SW480 (cell line): ENCODE data around the gene CACHD1.

Experiments
- DNase-seq: peaks from one replicate; pipeline ENCODE4 v3.0.0-alpha.2; 2016; ENCODE audit warnings: low spot score

CACHD1 gene

DNA sequence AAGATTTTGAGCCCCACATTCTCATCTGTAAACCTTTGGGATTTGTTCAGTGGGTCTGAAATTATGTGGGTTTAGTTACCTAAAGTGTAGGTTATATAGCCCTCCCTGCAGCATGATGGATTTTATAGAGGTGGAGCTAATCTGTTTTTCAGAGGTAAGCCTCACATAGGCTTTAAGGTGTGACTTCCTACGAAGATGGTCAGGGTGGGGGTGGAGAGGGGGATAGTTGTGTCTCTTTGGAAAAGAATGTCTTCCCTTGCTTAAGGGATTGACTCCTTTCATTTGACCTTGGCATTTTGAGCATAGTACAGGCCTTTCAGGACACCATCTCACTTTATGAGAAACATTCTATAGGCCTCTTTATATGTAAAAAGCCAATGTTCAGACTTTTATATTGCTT lies 3.4 kb downstream of the CACHD1 start:
- no peak for DNase-seq

DNA sequence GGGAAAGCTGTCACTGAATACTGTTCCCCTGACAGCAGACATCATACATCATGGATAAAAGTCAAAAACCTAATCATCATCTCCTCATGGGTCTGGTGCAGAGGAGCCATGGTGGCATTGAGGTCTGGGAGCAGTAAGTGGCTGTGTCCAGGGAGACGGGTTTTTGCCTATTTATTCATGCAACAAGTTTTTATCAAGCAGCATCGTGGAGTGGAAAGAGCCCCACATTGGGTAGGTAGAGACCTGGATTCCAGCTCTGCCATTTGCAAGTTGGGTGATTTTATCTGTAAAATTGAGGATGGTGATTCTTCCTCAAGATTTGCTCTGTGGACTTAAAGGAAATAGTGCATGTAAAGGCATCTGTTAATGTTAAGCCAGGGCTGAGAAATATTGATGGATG lies 4.2 kb downstream of the CACHD1 start:
- no peak for DNase-seq

DNA sequence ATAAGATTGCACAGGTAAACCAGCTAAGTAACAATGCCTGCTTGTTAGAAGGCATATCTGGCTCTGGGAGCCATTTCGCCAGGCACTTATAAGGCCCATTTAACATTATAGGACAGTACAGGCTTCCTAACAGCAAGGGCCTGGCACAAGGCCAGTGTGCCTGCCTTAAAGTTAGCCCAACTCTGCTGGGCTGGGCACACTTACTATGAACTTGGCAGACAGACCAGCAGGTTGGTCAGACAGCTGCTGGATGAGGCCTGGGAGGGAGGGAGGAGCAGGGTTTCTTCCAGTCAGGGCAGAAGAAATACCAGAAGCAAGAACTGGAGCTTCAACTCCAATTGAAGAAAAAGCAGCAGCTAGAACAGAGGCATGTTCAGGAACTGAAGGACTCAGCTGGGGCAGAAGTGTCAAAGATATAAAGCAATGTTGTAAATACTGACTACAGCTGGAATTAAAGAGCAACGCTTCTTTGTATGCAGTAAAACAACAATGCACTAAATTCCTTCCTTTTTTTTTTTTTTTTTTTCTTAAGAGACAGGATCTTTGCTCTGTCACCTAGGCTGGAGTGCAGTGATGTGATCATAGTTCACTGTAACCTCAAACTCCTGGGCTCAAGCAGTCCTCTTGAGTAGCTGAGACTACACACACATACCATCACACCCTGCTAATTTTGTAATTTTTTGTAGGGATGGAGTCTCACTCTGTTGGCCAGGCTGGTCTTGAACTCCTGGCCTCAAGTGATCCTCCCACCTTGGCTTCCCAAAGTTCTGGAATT lies 4.9 kb downstream of the CACHD1 start:
- no peak for DNase-seq

DNA sequence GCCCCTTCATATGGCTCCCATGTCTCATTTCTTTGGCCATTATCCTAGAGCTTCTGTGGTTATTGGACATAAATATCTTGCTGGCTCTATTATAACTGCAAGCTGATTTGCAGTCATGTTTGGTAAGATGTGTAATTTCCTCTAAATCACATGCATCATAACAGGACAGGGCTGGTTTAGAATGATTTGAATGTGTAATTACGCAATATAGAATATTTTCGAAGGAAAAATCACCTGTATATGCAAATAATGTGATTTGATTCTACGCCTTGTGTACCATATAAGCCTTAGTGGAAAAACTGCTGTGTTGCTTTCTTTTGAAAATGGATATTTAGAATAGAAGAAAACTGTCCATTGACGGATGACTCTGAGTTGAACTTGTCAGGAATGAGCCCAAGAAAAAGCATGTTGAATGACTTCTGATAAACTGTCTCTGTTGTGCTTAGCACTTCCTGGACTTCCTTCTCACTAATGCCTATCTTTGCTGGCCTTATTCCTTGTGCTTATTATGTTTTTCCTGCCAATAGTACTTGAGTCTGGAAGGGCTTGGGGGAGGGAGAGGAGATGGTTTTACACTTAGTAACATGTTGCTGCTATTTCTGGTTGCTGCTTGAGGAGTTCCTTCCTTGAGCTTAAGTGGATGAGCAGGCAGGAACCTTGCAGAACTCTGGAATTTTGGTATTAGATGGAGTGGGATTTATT lies 6.5 kb downstream of the CACHD1 start:
- DNase-seq = no peak

DNA sequence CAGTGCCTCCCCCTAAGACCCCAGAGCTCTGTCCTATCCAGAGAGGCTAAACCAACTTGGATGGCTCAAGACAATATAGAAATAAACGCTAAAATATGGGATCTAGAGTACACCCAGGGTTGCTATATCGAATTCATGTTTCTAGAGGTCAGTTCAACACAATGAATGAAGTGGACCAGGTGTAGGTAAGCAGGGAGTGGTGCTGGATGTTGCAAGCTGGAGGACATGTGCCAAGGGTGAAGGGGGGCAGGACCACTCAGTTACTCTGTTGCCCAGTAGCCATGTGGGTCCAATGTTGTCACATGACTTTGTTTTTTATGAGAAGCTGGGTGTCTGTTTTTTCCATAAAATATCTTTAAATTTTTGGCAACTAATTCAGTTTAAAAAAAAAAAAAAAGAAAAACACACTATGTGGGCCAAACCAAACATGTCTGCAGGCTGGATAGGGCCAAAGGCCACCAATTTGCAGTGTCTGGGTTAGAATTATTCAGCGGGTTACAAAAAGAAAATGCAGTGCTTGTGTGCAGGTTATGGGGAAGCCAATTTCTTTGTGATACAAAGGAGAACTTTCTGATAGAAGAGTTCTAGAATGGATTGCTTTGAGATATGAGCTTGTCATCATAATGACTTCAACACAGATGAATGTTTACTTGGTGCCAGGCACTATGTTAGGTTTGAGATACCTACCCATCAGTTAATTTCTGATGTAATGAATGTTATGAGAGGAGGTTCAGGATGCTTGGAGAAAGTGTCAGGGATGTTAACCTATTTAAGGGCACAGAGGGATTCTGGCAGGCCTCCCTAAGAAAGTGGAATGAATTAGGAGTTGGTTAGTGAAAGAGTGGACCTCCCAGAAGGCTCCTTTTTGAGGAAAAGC lies 8.9 kb downstream of the CACHD1 start:
- DNase-seq = no peak

DNA sequence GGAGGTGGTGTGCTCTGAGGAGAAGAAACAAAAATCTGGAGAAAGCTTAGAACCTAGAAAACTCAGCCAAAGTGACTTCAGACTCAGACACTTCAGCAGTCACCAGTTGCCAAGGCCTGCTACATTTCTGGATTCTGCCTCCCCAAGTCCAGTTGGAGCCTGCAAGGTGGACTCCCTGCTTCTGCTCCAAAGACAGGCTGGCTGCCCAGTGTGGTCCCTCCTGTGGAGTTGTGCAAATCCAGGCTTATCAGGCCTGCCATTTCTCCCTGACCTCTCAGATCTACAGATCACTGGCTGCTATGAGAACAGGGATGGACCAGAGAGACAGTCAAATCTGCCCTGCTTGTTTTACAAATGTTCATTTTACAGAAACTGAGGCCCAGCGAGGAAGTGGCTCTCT lies 9.9 kb downstream of the CACHD1 start:
- no peak for DNase-seq

DNA sequence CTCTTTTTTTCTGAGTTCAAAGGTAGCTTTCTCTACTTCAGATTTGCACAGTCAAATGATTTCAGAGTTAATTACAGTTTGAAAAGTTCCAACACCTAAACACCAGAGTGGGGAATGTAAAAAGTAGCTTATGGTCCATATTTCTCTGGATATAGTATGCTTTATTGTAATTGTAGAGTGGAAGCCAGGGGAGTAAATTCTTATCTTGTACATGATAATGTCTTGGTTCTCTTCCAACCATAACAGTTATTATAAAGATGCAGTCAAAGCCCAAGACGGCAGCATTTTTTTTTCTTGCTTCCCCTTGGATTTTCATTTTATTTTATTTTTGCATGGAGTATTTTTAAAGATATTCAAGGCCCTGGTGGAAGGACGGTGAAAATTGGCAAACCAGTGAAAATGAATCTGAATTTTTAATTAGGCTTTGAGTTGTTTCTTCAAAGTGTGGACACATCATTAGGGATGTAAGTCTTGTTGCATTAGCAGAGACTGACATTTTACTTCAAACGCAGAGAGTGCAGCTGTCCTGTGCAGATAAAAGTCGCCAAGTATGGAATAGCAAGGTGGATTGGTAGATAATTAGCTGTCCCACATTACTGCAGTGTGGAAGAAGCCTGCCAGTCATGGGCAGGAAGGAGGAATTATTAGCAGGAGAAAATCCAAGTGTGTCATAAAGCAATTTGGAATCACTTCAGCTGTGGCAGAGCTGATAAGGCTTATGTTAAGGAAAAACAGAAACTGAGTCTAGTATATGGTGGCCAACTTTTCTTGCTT lies 11.3 kb downstream of the CACHD1 start:
- DNase-seq = no peak

DNA sequence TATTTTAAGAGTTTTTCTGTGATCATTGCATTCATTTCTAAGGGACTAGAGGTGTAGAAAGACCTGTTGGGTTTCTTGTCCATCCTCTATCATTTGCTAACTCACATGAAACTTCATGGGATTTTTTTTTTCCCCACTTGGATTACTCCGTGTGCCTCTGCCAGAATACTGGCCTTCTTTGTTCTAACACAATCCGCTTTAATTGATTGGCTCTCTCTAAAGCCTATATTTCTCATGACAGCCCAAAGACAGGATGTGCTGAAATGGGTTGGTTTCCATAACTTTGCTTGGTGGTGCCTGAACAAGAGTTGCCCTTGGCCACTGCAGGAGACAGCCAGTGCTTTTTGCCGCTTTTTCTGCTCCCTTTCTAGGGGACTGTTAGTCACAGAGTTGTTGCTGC lies 12.2 kb downstream of the CACHD1 start:
- DNase-seq = no peak

DNA sequence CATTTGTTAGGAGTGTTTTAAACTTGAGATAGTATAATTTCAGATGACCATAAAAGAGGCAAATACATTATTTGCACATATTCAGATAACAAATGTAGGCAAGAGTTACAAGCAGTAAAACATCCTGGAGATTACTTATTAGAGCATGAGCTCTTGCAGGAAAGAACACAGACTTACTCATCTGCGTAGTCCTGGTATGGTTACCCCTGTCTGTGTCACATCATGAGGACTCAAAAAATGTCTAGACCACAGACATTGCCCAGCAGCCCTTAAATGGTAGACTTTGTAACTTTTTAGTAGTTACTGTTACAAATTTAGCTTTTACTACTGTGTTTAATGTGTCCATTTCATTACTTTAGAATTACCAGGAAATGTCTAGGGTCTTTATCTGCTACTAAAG lies 12.8 kb downstream of the CACHD1 start:
- no peak for DNase-seq

DNA sequence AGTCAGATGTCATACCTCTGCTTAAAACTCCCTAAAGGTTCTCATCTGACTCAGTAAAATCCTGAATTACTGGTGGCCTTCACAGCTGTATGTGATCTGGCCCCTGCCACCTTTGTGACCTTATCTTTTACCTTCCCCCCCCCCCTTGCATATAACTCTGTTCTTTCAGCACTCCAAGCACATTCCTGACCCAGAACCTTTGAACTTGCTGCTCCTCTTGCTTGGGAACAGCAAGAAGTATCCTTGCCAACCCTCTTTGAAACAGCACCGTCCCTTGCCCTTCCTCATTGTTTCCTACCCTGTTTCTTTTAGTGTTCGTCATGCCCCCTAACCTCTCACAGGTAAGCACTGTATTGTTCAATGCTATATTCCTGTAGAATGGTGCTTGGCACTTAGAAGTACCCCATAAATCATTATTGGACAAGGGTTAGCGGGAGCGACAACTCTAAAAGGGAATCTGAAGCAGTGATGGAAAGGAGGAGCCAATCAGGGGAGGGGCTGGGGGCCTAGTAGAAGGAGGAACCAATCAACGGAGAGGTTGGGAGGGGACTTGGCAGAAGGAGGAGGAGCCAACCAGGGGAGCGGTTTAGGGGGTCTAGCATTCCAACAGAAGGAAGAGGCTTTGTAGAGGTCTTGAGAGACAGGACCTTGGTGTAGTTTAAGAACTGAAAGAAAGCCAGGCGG lies 13.9 kb downstream of the CACHD1 start:
- DNase-seq = no peak

DNA sequence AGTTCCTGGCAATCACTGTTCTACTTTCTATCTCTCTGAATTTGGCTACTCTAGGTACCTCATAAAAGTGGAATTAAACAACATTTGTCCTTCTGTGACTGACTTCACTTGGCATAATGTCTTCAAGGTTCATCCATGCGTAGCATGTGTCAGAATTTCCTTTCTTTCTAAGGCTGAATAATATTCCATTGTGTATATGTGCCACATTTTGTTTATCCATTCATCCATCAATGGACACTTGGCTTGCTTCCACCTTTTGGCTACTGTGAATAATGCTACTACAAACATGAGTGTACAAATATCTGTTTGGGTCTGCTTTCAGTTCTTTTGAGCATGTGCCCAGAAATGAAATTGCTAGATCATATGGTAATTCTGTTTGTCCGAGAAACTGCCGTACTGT lies 14.7 kb downstream of the CACHD1 start:
- DNase-seq = no peak

DNA sequence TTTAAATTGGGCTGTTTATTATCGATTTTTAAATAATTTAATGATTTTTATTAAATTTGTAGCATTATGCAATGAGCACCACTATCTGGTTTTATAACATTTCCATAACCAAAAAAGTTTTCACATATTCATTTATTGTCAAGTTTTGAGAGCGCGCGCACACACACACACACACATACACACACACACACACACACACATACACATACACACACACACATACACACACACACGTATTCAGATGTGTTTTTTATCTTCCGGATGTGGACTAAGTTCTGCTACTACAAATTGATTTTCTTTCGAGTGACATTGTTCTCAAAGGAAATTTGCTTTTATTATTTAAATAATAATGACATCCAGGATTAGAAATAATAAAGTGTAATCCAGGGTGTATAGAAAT lies 16.3 kb downstream of the CACHD1 start:
- no peak for DNase-seq

DNA sequence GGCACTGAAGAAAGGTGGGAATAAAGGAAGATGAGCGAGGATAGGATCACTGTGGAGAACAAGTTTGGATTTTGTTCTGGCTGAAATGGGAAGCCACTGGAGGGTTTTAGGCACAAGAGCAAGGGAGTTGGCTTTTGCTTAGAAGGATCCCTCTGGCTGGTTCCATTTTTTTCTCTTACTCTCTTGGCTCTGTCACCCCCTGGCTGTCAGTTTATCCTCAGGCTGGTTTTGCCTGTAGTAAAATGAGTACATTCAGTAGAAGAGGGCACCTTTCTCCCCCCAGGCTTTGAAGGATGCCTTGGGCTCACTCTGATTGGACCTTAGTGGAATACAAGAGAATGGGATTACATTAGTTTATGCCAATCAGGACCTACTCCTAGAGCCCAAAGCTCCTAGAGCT lies 17.1 kb downstream of the CACHD1 start:
- DNase-seq = no peak

DNA sequence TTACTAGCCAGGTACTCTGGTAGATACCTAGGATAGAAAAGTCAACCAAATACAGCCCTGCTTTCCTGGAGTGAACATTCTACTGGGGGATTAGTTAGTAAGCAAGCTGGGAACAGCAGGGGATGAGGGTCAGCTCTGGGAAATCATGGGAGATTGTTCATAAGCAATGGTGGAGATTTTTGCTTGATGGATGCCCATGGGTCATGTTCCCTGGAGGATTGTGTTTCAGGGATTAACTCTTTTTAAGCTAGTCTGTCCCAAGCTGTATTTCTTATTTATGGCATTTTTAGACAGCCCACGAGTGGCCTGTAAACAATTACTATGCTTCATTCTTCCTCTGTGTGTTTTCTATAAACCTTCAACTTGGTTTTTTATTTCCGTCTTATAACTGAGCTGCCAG lies 18.9 kb downstream of the CACHD1 start:
- DNase-seq = no peak

DNA sequence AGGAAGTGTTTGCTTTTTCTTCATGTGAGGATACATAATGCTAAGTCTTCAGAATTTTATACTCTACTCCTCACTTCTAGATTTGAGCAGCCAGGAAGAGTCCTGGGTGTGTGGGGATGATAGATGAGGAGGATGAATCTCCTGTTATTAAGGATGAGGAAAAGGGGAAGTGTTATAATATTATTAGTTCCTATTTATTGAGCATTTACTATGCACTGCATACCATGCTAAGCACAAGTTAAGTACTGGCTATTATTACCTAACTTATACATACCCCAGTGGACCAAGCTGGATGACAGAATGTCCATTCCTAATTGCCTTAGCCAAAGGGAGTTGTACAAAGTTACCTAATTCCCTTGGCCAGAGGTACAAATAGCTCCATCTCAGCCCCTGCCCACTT lies 19.8 kb downstream of the CACHD1 start:
- DNase-seq = no peak

DNA sequence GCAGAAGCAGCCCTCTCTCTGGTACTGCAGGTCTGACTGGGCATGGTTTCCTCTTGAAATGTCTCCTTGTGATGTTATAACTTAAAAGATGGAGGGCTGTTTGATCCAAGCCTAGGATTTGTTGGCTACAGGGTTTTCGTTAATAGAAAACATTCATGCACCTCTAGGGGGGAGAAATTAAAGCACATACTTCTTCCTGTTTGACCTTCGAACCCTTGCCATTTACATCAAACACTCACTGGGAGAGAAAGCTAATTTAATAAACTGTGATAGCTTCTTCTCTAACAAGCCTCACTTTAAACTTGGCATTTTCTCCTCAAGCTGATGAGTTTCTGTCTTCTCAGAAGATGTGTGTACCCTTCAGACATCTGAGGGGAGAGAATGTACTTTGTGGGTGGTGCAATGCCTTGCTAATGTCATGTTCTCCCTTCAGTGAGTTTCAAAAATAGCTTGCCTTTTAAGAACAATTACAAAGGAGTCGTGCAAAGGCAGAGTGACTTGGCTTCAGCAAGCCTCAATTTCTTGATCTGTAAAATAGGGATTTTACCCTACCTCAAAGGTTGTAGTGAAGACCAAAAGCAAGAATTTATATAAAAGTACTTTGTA lies 20.4 kb downstream of the CACHD1 start:
- peak; percentile 28 for DNase-seq

DNA sequence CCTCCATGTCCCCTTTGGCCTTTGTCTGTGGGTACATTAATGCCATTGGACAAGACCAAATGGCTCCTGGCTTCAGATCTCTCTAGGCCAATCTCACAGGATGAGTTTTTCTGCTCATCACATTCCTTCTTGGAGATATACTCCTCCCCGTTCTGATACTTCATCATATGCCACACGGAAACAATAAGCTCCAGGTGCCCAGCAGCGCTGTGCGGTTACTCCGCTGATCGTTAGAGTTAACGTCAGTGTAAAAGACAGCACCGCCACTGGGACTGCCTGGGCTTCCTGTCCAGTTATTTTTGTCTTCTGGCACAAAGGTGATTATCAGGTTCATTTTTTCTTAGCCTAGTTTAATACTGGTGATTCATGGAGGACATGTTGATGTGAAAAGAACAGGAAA lies 22.5 kb downstream of the CACHD1 start:
- DNase-seq = no peak

DNA sequence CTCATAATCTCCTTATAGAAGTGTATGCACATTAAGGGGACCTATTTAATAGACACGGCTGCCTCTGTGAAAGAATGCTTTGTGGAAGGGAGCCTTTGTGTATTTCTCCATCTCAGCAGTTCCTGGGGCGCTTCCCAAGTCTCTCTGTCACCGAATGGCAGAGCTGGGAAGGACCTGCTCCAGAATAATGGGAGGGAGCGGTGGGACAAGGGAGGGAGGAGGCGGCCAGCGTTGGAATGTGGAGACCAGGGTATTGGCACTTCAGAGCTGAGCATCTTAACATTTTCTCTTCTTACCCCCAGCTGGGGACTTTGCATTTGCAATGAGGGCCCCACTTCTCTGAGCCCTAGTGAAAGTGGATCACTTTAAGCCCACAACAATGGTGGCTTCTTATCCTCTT lies 23.9 kb downstream of the CACHD1 start:
- no peak for DNase-seq

DNA sequence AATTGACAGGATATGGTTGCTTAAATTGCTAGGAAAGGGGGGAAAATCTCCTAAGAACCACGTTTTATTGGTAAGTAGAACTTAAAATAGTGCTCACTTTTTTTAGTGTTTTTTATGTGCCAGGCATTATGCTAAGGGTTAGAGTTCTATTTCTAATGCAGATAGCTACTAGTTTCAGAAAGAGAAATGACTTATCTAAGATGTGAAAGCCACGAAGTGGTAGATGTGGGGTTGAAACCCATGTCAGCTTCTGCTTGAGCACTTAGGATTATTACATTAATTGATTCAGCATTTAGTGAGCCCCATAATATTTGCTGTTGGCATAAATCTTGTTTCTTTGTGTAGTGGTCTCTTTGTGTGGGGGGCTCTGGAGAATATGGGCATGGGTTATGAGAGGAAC lies 24.7 kb downstream of the CACHD1 start:
- no peak for DNase-seq

DNA sequence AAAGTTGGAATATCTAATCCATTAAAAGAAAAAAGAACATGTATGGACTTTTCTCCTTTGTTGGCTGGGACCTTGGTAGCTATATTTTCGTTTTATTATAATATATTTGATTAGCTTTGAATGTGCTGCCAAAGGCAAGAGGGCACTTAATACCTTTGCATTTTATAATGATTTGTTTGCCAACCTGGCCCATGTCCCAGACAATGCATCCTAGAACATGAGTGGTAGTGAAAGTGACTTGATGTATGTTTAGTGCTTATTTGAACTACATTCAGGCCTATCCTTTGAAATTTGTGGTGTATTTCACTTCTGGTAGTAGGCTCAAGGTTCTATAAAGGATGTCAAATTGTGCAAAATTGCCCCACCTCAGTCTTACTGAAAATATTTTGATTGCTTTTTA lies 25.9 kb downstream of the CACHD1 start:
- no peak for DNase-seq

DNA sequence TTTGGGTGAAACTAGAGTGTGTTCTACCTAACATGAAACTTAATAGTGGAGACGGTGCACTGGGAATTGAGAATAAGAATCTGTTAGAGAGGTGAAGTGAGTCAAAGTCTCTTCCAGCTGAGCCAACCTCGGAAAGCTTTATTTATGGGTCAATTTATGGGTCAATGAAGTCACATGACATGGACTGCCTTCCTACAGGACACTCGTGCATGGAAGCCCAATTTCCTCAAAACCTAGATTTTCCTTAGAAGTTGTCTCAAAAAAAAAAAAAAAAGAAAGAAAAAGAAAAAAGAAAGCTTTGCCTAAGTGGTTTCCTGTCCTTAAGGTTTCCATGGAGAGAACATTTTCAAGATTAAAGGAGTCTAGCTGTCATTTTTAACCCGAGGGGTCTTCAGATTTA lies 26.7 kb downstream of the CACHD1 start:
- no peak for DNase-seq
